K562 (cell line): Measurements from ENCODE around the gene HLCS. TPM values are rescaled to one million over a fixed set of nuclear protein-coding genes. Genes with fewer than 3 reads are reported as not detected.

Experiments used
- ATAC-seq: fragments of 200-7000 bp; cut with Tn5 transposase; 3 replicates; pipeline ENCODE4 v1.9.1; 2020; ENCODE audit warnings: moderate library complexity
- BruUV-seq: library from RNA; stranded (reverse); fragments of 400-500 nt; replicated peaks from 2 replicates; lab custom pipeline; 2021; lab: Mats Ljungman, UMichigan
- CTCF ChIA-PET: fragments of 300-600 bp; formaldehyde crosslinking; extraction: SDS; loops from one replicate; lab custom pipeline; 2021; ENCODE audit warnings: low intra/inter-chr PET ratio; lab: Yijun Ruan, JAX
- POLR2A ChIA-PET: fragments of 300-600, 350-650 bp; sonication (Branson Sonifier 250); formaldehyde crosslinking; extraction: SDS; loops from one replicate; lab custom pipeline; 2021; ENCODE audit warnings: antibody characterized with exemption, inconsistent platforms; lab: Yijun Ruan, JAX
- DNase-seq, 4 experiments: peaks; one replicate each; pipeline versions ENCODE4 v3.0.0 to v3.0.0-alpha.2; 2011 to 2018; ENCODE audit warnings: low spot score in 3 of 4, mixed read lengths in 3 of 4; ENCODE audit errors: extremely low read depth in 1 of 4
- FAIRE-seq: peaks from 2 replicates; lab custom pipeline; 2011; peaks lifted over from hg19 to GRCh38; lab: Jason Lieb, UNC
- H2AFZ ChIP-seq: 2 replicates; pipeline ENCODE4 v1.6.0; 2011; ENCODE audit warnings: low read depth, low read length, control low read depth, inconsistent platforms
- H3K27ac ChIP-seq: fragments of 200-600 bp; 3 replicates; pipeline ENCODE4 v1.8.0; 2011; ENCODE audit warnings: low read depth, mild to moderate bottlenecking, control low read depth, inconsistent platforms, low read length, moderate library complexity, mixed read lengths; ENCODE audit errors: extremely low read depth
- H3K27me3 ChIP-seq, 2 experiments: fragments of 300-600 bp in 1 of 2; 2 replicates in 1 of 2; 3 replicates in 1 of 2; pipeline versions ENCODE4 v1.6.0 to v1.8.0; 2011; ENCODE audit warnings: inconsistent platforms in 2 of 2, low read length in 2 of 2, mild to moderate bottlenecking in 1 of 2, mixed read lengths in 1 of 2, moderate library complexity in 1 of 2; ENCODE audit not compliant: control insufficient read depth in 2 of 2, insufficient read depth in 2 of 2
- H3K36me3 ChIP-seq: fragments of 300-600 bp; 3 replicates; pipeline ENCODE4 v1.8.0; 2011; ENCODE audit warnings: mild to moderate bottlenecking, low read length, inconsistent platforms; ENCODE audit not compliant: control insufficient read depth, insufficient read depth
- H3K4me1 ChIP-seq, 2 experiments: fragments of 200-600 bp in 1 of 2; replicated peaks in 1 of 2; 2 replicates in 1 of 2; 3 replicates in 1 of 2; pipeline versions ENCODE4 v1.5.1 to v1.8.0; 2011; ENCODE audit warnings: inconsistent platforms in 2 of 2, low read length in 2 of 2, mild to moderate bottlenecking in 1 of 2, mixed read lengths in 1 of 2, moderate library complexity in 1 of 2; ENCODE audit not compliant: control insufficient read depth in 2 of 2, insufficient read depth in 2 of 2
- H3K4me2 ChIP-seq: 2 replicates; pipeline ENCODE4 v1.6.1; 2011; ENCODE audit warnings: low read length, control low read depth, inconsistent platforms, mixed read lengths; ENCODE audit not compliant: insufficient read depth
- H3K4me3 ChIP-seq: fragments of 200-600 bp; sonication (generic), shearing (Covaris generic); 2 replicates; pipeline ENCODE4 v1.5.1; 2016; ENCODE audit warnings: control low read depth, inconsistent platforms
- H3K79me2 ChIP-seq: fragments of 200-600 bp; 3 replicates; pipeline ENCODE4 v1.8.0; 2011; ENCODE audit warnings: low read length, inconsistent platforms; ENCODE audit not compliant: control insufficient read depth, insufficient read depth
- H3K9ac ChIP-seq, 2 experiments: 2 replicates each; pipeline versions ENCODE4 v1.6.0 to v1.6.1; 2011; ENCODE audit warnings: low read depth in 2 of 2, low read length in 2 of 2, control low read depth in 1 of 2, inconsistent platforms in 1 of 2, mild to moderate bottlenecking in 1 of 2, mixed read lengths in 1 of 2; ENCODE audit not compliant: insufficient read depth in 1 of 2
- H3K9me1 ChIP-seq: one replicate; pipeline ENCODE4 v1.6.0; 2011; ENCODE audit warnings: inconsistent platforms, mild to moderate bottlenecking, low read length, moderate library complexity; ENCODE audit not compliant: control insufficient read depth, insufficient read depth
- H3K9me3 ChIP-seq: replicated peaks from 2 replicates; pipeline ENCODE4 v1.5.1; 2011; ENCODE audit warnings: low read depth, low read length, inconsistent platforms; ENCODE audit not compliant: control insufficient read depth, insufficient read depth
- H4K20me1 ChIP-seq: replicated peaks from 2 replicates; pipeline ENCODE4 v1.6.1; 2011; ENCODE audit warnings: low read length, inconsistent platforms, mixed read lengths; ENCODE audit not compliant: control insufficient read depth, insufficient read depth
- ARHGAP35 ChIP-seq: fragments of 450-650 bp; IDR thresholded peaks from 2 replicates; pipeline ENCODE4 v1.6.1; 2018; ENCODE audit not compliant: partially characterized antibody
- ARID2 ChIP-seq: fragments of 450-650 bp; IDR thresholded peaks from 2 replicates; pipeline ENCODE4 v1.6.1; 2017; ENCODE audit warnings: antibody characterized with exemption, mild to moderate bottlenecking
- BRF1 ChIP-seq: IDR thresholded peaks from 3 replicates; pipeline ENCODE4 v1.6.1; 2011; ENCODE audit warnings: borderline replicate concordance, mild to moderate bottlenecking; ENCODE audit not compliant: insufficient read length; ENCODE audit errors: extremely low read depth
- CEBPB ChIP-seq: fragments of 450-650 bp; IDR thresholded peaks from 2 replicates; pipeline ENCODE4 v1.6.1; 2016; ENCODE audit warnings: missing genetic modification characterization, missing compliant biosample characterization
- HSF4 ChIP-seq: fragments of 250-450 bp; sonication (Bioruptor Pico); IDR thresholded peaks from 2 replicates; pipeline ENCODE4 v2.1.2; 2022; ENCODE audit warnings: mild to moderate bottlenecking, moderate library complexity, borderline replicate concordance
- MCM5 ChIP-seq: fragments of 450-650 bp; IDR thresholded peaks from 2 replicates; pipeline ENCODE4 v1.6.1; 2016; ENCODE audit warnings: low read depth
- NBN ChIP-seq: fragments of 450-650 bp; IDR thresholded peaks from 2 replicates; pipeline ENCODE4 v1.6.1; 2016; ENCODE audit warnings: low read depth, mild to moderate bottlenecking
- TFAM ChIP-seq: fragments of 250-450 bp; sonication (Bioruptor Pico); conservative IDR thresholded peaks from 2 replicates; pipeline ENCODE4 v1.5.0; 2021; ENCODE audit warnings: mild to moderate bottlenecking, moderate library complexity
- ZKSCAN8 ChIP-seq: fragments of 200-800 bp; sonication (Bioruptor generic); IDR thresholded peaks from 2 replicates; pipeline ENCODE4 v1.6.1; 2016; ENCODE audit warnings: missing genetic modification characterization, missing compliant biosample characterization
- ZNF121 ChIP-seq: sonication (generic); formaldehyde crosslinking; conservative IDR thresholded peaks from 2 replicates; pipeline ENCODE4 v1.8.0; 2022; ENCODE audit warnings: missing genetic modification reagents
- ZNF197 ChIP-seq: fragments of 200-800 bp; sonication (Bioruptor generic); IDR thresholded peaks from 2 replicates; pipeline ENCODE4 v1.6.1; 2016; ENCODE audit warnings: low read depth, missing genetic modification characterization, missing compliant biosample characterization
- ZNF347 ChIP-seq: fragments of 450-650 bp; formaldehyde crosslinking; IDR thresholded peaks from 2 replicates; pipeline ENCODE4 v1.4.0; 2020; ENCODE audit warnings: low read depth, mild to moderate bottlenecking, moderate library complexity
- ZNF76 ChIP-seq: fragments of 250-450 bp; sonication (Bioruptor Pico); IDR thresholded peaks from 2 replicates; pipeline ENCODE4 v1.4.0; 2020; ENCODE audit warnings: mild to moderate bottlenecking, moderate library complexity, borderline replicate concordance
- WGBS: fragments of 100-300 bp; shearing (Covaris generic); methylation state at CpG from one replicate; pipeline ENCODE4 v1.1.6; 2016; ENCODE audit warnings: low coverage, mixed read lengths; ENCODE audit not compliant: insufficient coverage; ENCODE audit errors: missing lambda C conversion rate; 5-methylcytosine and 5-hydroxymethylcytosine counted together
- in situ Hi-C: fragments of 300-500 bp; cut with MboI; formaldehyde crosslinking; loops from 4 replicates; pipeline ENCODE4 v1.15.0; 2018; ENCODE audit warnings: inconsistent platforms, mixed read lengths
- intact Hi-C: fragments of 100-400 bp; cut with micrococcal nuclease; formaldehyde crosslinking; loops from 2 replicates; pipeline ENCODE4 v1.14.2; 2022
- polyA plus RNA-seq, 8 experiments: library from polyadenylated mRNA; depleted of rRNA in 4 of 8; stranded (reverse) in 5 of 8; unstranded in 3 of 8; fragments of >200 nt; fragmentation: Nextera tagmentation in 2 of 8; fragmentation: Illumina TruSeq in 1 of 8; extraction: Ambion mirVana in 2 of 8; extraction: Trizol in 1 of 8; gene quantifications; 2 replicates each; pipeline versions ENCODE4 v1.2.1 to v1.2.3, GENCODE V29; 2011 to 2014; ENCODE audit warnings: inconsistent platforms in 1 of 8, missing spikeins in 1 of 8
- total RNA-seq, 7 experiments: library from RNA; depleted of rRNA in 6 of 7; stranded (reverse); fragments of >200 nt in 6 of 7; fragmentation: Illumina TruSeq in 2 of 7; extraction: Trizol in 2 of 7; gene quantifications; 2 replicates each; pipeline versions ENCODE4 v1.2.1 to v1.2.3, GENCODE V29; 2011 to 2021; ENCODE audit warnings: low replicate concordance in 1 of 7
- TF ChIP-seq, protein P1 (sequence below): fragments of 450-650 bp; IDR thresholded peaks from 2 replicates; pipeline ENCODE4 v1.6.1; 2016; ENCODE audit warnings: mild to moderate bottlenecking
- TF ChIP-seq, protein P2 (sequence below), 2 experiments: fragments of 450-650 bp in 1 of 2; sonication (generic) in 1 of 2; formaldehyde crosslinking in 1 of 2; IDR thresholded peaks in 1 of 2; conservative IDR thresholded peaks in 1 of 2; 2 replicates each; pipeline versions ENCODE4 v1.6.1 to v1.8.1; 2016 to 2023; ENCODE audit warnings: mild to moderate bottlenecking in 2 of 2, moderate library complexity in 2 of 2, inconsistent platforms in 1 of 2, missing genetic modification reagents in 1 of 2
- TF ChIP-seq, protein P3 (sequence below): fragments of 450-650 bp; IDR thresholded peaks from 2 replicates; pipeline ENCODE4 v1.6.1; 2016
- TF ChIP-seq, protein P4 (sequence below): fragments of 450-650 bp; IDR thresholded peaks from 2 replicates; pipeline ENCODE4 v1.7.0; 2016; ENCODE audit warnings: borderline replicate concordance

HLCS gene
- total and polyA plus RNA-seq, 9 of the 15 experiments (the other 6 are each of a cell fraction or from before 2014, with no cell fraction given) = 3.0 to 21.5 (median 17.1) TPM

DNA sequence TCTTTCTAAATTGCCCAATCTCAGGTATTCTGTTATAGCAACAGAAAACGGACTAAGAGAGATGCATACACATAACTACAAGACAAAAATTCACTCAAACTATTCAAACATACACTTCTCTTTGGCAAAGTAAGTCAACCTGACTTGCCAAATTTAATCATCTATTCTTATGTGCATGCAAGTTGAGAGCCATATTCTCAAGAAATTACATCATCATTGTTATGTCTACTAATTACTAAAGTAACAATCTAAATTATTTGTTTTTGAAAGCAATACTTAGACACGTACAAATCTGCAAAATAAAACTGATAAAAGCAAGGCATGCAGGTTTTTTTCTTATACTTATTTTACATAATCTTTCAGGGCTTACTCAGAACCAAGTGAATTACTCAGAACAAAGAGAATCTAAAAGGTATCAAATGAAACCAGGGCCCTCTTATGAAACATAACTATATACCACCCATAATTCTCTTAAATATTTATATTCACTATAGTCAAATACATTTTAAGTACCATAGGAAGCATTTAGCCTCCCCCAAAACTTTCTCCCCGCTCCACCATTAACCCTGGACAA, 62.3 kb downstream of the HLCS start:
- Histone ChIP-seq H3K79me2 (no peaks in the 10 kb centered on the region), H3K27me3 (no peaks in the 10 kb centered on the region), H2AFZ (no peak overlapping the region), H4K20me1 (no peaks in the 10 kb centered on the region), H3K4me1 (no peaks in the 10 kb centered on the region; a peak in 1 of 5 replicates), H3K9me3 (no peaks in the 10 kb centered on the region), H3K9ac (no peak overlapping the region), H3K9me1 (no peaks in the 10 kb centered on the region), H3K27ac (no peak overlapping the region), H3K4me2 (no peak overlapping the region), H3K36me3 (no peaks in the 10 kb centered on the region), H3K4me3 (no peak overlapping the region)
- intact Hi-C loops (no loop called here), in situ Hi-C loops (no loop called here)
- ChIA-PET CTCF (no interaction called here), POLR2A (interaction anchor here (0.6 kb wide), 1 partner anchor 12 kb away, joined by 3 read pairs; no protein-coding TSS in a partner anchor)
- BruUV-seq = no TSS peak
- FAIRE-seq (no peak), ATAC-seq (no peak), DNase-seq (no peak)
- 32% methylated on average over 3 of the region's 3 CpGs for WGBS
- TF ChIP-seq, protein P1, sequence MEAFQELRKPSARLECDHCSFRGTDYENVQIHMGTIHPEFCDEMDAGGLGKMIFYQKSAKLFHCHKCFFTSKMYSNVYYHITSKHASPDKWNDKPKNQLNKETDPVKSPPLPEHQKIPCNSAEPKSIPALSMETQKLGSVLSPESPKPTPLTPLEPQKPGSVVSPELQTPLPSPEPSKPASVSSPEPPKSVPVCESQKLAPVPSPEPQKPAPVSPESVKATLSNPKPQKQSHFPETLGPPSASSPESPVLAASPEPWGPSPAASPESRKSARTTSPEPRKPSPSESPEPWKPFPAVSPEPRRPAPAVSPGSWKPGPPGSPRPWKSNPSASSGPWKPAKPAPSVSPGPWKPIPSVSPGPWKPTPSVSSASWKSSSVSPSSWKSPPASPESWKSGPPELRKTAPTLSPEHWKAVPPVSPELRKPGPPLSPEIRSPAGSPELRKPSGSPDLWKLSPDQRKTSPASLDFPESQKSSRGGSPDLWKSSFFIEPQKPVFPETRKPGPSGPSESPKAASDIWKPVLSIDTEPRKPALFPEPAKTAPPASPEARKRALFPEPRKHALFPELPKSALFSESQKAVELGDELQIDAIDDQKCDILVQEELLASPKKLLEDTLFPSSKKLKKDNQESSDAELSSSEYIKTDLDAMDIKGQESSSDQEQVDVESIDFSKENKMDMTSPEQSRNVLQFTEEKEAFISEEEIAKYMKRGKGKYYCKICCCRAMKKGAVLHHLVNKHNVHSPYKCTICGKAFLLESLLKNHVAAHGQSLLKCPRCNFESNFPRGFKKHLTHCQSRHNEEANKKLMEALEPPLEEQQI = no peak
- no peak for TF ChIP-seq TFAM (CRISPR knock-in tag)
- no peak for TF ChIP-seq ZKSCAN8 (CRISPR knock-in tag)
- TF ChIP-seq, protein P2, sequence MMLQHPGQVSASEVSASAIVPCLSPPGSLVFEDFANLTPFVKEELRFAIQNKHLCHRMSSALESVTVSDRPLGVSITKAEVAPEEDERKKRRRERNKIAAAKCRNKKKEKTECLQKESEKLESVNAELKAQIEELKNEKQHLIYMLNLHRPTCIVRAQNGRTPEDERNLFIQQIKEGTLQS (IDR thresholded peaks at IDR 0.05) = peak; percentile 60
- TF ChIP-seq, protein P2 (CRISPR knock-in tag; conservative IDR thresholded peaks at IDR 0.05) = no peak
- TF ChIP-seq NBN = no peak
- TF ChIP-seq, protein P3, sequence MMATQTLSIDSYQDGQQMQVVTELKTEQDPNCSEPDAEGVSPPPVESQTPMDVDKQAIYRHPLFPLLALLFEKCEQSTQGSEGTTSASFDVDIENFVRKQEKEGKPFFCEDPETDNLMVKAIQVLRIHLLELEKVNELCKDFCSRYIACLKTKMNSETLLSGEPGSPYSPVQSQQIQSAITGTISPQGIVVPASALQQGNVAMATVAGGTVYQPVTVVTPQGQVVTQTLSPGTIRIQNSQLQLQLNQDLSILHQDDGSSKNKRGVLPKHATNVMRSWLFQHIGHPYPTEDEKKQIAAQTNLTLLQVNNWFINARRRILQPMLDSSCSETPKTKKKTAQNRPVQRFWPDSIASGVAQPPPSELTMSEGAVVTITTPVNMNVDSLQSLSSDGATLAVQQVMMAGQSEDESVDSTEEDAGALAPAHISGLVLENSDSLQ = no peak
- TF ChIP-seq ZNF347 (CRISPR knock-in tag) = no peak
- 0 out of 2 replicates have a peak, but pooled peaks have one; percentile 9 for TF ChIP-seq CEBPB (tag)
- TF ChIP-seq MCM5 = no peak
- TF ChIP-seq BRF1 = no peak
- TF ChIP-seq ZNF197 (CRISPR knock-in tag) = no peak
- TF ChIP-seq ZNF76 (CRISPR knock-in tag) = no peak
- no peak for TF ChIP-seq HSF4
- no peak for TF ChIP-seq ZNF121
- TF ChIP-seq ARHGAP35 = no peak
- no peak for TF ChIP-seq ARID2
- TF ChIP-seq, protein P4, sequence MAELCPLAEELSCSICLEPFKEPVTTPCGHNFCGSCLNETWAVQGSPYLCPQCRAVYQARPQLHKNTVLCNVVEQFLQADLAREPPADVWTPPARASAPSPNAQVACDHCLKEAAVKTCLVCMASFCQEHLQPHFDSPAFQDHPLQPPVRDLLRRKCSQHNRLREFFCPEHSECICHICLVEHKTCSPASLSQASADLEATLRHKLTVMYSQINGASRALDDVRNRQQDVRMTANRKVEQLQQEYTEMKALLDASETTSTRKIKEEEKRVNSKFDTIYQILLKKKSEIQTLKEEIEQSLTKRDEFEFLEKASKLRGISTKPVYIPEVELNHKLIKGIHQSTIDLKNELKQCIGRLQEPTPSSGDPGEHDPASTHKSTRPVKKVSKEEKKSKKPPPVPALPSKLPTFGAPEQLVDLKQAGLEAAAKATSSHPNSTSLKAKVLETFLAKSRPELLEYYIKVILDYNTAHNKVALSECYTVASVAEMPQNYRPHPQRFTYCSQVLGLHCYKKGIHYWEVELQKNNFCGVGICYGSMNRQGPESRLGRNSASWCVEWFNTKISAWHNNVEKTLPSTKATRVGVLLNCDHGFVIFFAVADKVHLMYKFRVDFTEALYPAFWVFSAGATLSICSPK = no peak
